K562 (cell line): ENCODE measurements around the gene ZCCHC24.

Experiments used
- BRF1 ChIP-seq: IDR thresholded peaks from 3 replicates; pipeline ENCODE4 v1.6.1; 2011; ENCODE audit warnings: borderline replicate concordance, mild to moderate bottlenecking; ENCODE audit not compliant: insufficient read length; ENCODE audit errors: extremely low read depth
- FOXK2 ChIP-seq, 2 experiments: fragments of 450-650 bp; IDR thresholded peaks in 1 of 2; conservative IDR thresholded peaks in 1 of 2; 2 replicates each; pipeline ENCODE4 v1.6.1; 2016; ENCODE audit warnings: low read depth in 2 of 2, mild to moderate bottlenecking in 1 of 2
- NFIC ChIP-seq: fragments of 450-650 bp; IDR thresholded peaks from 2 replicates; pipeline ENCODE4 v1.6.1; 2017; ENCODE audit warnings: mild to moderate bottlenecking, inconsistent platforms
- RAD51 ChIP-seq: fragments of 450-650 bp; IDR thresholded peaks from 2 replicates; pipeline ENCODE4 v1.7.1; 2016; ENCODE audit warnings: low read depth, mild to moderate bottlenecking, borderline replicate concordance
- TARDBP ChIP-seq: fragments of 450-650 bp; IDR thresholded peaks from 2 replicates; pipeline ENCODE4 v1.6.1; 2016
- TF ChIP-seq, protein P1 (sequence below): fragments of 450-650 bp; formaldehyde crosslinking; IDR thresholded peaks from 2 replicates; pipeline ENCODE4 v1.4.0; 2022; ENCODE audit warnings: mild to moderate bottlenecking, moderate library complexity

DNA sequence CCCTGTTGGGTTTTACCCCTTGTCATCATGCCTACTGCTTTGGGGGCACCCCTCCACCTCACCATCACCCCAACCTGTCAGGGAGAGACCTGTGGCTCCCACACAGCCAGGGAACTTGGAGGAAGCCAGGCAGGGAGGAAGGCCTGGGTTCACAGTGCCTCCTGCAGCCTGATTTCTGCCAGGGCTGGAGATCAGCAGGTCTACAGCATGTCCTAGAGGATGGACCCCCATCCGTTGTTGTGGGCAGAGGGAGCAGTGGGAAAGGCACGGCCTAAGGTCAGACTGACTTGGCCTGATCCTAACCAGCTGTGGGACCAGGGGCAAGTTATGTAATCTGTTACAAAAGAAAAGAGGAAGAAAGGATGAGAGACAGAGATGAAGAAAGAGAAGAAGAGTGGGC, 28.2 kb downstream of the ZCCHC24 start:
- no peak for TF ChIP-seq BRF1
- TF ChIP-seq, protein P1, sequence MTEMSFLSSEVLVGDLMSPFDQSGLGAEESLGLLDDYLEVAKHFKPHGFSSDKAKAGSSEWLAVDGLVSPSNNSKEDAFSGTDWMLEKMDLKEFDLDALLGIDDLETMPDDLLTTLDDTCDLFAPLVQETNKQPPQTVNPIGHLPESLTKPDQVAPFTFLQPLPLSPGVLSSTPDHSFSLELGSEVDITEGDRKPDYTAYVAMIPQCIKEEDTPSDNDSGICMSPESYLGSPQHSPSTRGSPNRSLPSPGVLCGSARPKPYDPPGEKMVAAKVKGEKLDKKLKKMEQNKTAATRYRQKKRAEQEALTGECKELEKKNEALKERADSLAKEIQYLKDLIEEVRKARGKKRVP (CRISPR knock-in tag) = no peak
- no peak for TF ChIP-seq TARDBP
- no peak for TF ChIP-seq NFIC
- no peak for TF ChIP-seq RAD51
- TF ChIP-seq FOXK2 (conservative IDR thresholded peaks at IDR 0.05 in 1 of 2, IDR thresholded peaks at IDR 0.05 in 1 of 2; ENCODE audit: low read depth in 2 of 2) = no peak
